HG02981 (cell line): ENCODE results near the gene ZNF775.

Experiments
- ATAC-seq: cut with Tn5 transposase; IDR thresholded peaks from one replicate; pipeline ENCODE4 v1.9.1; 2021; ENCODE audit warnings: mild to moderate bottlenecking, moderate library complexity; ENCODE audit not compliant: unreplicated experiment

Gene ZNF775

GRCh38 chr7:150345012-150345411 is 34.1 kb upstream of the ZNF775 start:
- ATAC-seq, result no peak

GRCh38 chr7:150346922-150347321 is 32.2 kb upstream of the ZNF775 start:
- no peak for ATAC-seq

GRCh38 chr7:150351587-150352194 is 27.4 kb upstream of the ZNF775 start:
- no peak for ATAC-seq

GRCh38 chr7:150355666-150356059 is 23.5 kb upstream of the ZNF775 start:
- no peak for ATAC-seq

GRCh38 chr7:150356265-150356897 is 22.7 kb upstream of the ZNF775 start:
- ATAC-seq, result no peak

- no peak for ATAC-seq
Measured at GRCh38 chr7:150357270-150357669, 21.9 kb upstream of the ZNF775 start.

GRCh38 chr7:150357771-150358427 is 21.2 kb upstream of the ZNF775 start:
- no peak for ATAC-seq

- ATAC-seq, result no peak
Measured at GRCh38 chr7:150358433-150358832, 20.7 kb upstream of the ZNF775 start.

GRCh38 chr7:150358988-150359621 is 20.0 kb upstream of the ZNF775 start:
- ATAC-seq, result no peak

- ATAC-seq, result no peak
Measured at GRCh38 chr7:150359622-150360362, 19.3 kb upstream of the ZNF775 start.

GRCh38 chr7:150360363-150361058 is 18.6 kb upstream of the ZNF775 start:
- no peak for ATAC-seq

GRCh38 chr7:150361402-150361801 is 17.7 kb upstream of the ZNF775 start:
- no peak for ATAC-seq

GRCh38 chr7:150361807-150362621 is 17.1 kb upstream of the ZNF775 start:
- ATAC-seq, result no peak

- no peak for ATAC-seq
Measured at GRCh38 chr7:150363370-150363769, 15.8 kb upstream of the ZNF775 start.

- ATAC-seq, result peak; percentile 33
Measured at GRCh38 chr7:150363872-150364271, 15.3 kb upstream of the ZNF775 start.

GRCh38 chr7:150365194-150365593 is 13.9 kb upstream of the ZNF775 start:
- no peak for ATAC-seq

GRCh38 chr7:150365673-150366398 is 13.3 kb upstream of the ZNF775 start:
- ATAC-seq, result no peak

- no peak for ATAC-seq
Measured at GRCh38 chr7:150367677-150368095, 11.4 kb upstream of the ZNF775 start.
